HL-60 (cell line): ENCODE data around the gene ITPK1.

Experiments used
- TF ChIP-seq, protein P1 (sequence below): IDR thresholded peaks from 2 replicates; pipeline ENCODE4 v1.6.1; 2012; ENCODE audit warnings: low read depth; ENCODE audit not compliant: insufficient replicate concordance
- TF ChIP-seq, protein P2 (sequence below): IDR thresholded peaks from one replicate; pipeline ENCODE4 v1.5.1; 2011; ENCODE audit warnings: low read length, control low read depth, inconsistent platforms; ENCODE audit not compliant: insufficient read depth

DNA sequence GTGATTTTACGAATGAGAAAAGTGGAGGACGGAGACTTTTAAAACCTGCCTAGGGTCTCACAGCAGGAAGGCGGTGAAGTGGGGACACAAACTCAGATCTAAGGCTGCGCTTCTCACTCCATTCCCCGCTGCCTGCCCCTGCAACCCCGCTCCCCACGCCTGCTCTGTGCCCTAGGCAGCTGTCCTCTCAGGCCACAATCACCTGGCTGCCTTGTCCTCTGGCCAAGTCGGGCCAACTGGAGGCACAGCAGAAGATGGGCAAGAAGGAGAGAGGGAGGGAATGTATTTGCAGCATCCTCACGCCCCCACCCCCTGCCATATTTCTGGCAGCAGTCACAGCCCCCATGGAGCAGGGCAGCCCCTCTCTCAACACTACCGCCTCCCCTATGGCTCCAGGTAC lies 97.8 kb downstream of the ITPK1 start:
- TF ChIP-seq, protein P1, sequence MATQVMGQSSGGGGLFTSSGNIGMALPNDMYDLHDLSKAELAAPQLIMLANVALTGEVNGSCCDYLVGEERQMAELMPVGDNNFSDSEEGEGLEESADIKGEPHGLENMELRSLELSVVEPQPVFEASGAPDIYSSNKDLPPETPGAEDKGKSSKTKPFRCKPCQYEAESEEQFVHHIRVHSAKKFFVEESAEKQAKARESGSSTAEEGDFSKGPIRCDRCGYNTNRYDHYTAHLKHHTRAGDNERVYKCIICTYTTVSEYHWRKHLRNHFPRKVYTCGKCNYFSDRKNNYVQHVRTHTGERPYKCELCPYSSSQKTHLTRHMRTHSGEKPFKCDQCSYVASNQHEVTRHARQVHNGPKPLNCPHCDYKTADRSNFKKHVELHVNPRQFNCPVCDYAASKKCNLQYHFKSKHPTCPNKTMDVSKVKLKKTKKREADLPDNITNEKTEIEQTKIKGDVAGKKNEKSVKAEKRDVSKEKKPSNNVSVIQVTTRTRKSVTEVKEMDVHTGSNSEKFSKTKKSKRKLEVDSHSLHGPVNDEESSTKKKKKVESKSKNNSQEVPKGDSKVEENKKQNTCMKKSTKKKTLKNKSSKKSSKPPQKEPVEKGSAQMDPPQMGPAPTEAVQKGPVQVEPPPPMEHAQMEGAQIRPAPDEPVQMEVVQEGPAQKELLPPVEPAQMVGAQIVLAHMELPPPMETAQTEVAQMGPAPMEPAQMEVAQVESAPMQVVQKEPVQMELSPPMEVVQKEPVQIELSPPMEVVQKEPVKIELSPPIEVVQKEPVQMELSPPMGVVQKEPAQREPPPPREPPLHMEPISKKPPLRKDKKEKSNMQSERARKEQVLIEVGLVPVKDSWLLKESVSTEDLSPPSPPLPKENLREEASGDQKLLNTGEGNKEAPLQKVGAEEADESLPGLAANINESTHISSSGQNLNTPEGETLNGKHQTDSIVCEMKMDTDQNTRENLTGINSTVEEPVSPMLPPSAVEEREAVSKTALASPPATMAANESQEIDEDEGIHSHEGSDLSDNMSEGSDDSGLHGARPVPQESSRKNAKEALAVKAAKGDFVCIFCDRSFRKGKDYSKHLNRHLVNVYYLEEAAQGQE: no peak
- TF ChIP-seq, protein P2, sequence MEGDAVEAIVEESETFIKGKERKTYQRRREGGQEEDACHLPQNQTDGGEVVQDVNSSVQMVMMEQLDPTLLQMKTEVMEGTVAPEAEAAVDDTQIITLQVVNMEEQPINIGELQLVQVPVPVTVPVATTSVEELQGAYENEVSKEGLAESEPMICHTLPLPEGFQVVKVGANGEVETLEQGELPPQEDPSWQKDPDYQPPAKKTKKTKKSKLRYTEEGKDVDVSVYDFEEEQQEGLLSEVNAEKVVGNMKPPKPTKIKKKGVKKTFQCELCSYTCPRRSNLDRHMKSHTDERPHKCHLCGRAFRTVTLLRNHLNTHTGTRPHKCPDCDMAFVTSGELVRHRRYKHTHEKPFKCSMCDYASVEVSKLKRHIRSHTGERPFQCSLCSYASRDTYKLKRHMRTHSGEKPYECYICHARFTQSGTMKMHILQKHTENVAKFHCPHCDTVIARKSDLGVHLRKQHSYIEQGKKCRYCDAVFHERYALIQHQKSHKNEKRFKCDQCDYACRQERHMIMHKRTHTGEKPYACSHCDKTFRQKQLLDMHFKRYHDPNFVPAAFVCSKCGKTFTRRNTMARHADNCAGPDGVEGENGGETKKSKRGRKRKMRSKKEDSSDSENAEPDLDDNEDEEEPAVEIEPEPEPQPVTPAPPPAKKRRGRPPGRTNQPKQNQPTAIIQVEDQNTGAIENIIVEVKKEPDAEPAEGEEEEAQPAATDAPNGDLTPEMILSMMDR: no peak
